ENCODE data around the gene MTFR1L.
"Not testable (repeated sequence)": the region's sequence is repeated elsewhere in the genome, so short reads cannot be mapped to it uniquely, and the experiment has no call there.

MTFR1L gene

GRCh38 chr1:25829046-25829445 lies 9.3 kb downstream of the MTFR1L start:
- DNase-seq: peak; percentile 9

- peak; percentile 72 for DNase-seq
Measured at GRCh38 chr1:25831569-25832196, 11.9 kb downstream of the MTFR1L start.

GRCh38 chr1:25832336-25833037 lies 12.7 kb downstream of the MTFR1L start:
- peak; percentile 17 for DNase-seq

- no peak for DNase-seq
Measured at GRCh38 chr1:25833158-25833557, 13.4 kb downstream of the MTFR1L start.

- no peak for DNase-seq
Measured at GRCh38 chr1:25834894-25835293, 15.1 kb downstream of the MTFR1L start.

GRCh38 chr1:25836695-25837094 lies 16.9 kb downstream of the MTFR1L start:
- DNase-seq: no peak

GRCh38 chr1:25837262-25837875 lies 17.6 kb downstream of the MTFR1L start:
- peak; percentile 37 for DNase-seq

GRCh38 chr1:25839808-25840207 lies 20.1 kb downstream of the MTFR1L start:
- not testable (repeated sequence) for DNase-seq

- no peak for DNase-seq
Measured at GRCh38 chr1:25843483-25843882, 23.7 kb downstream of the MTFR1L start.

- no peak for DNase-seq
Measured at GRCh38 chr1:25844536-25845337, 25.0 kb downstream of the MTFR1L start.

GRCh38 chr1:25845664-25846063 lies 25.9 kb downstream of the MTFR1L start:
- no peak for DNase-seq

GRCh38 chr1:25847929-25848328 lies 28.2 kb downstream of the MTFR1L start:
- DNase-seq: no peak

- DNase-seq: no peak
Measured at GRCh38 chr1:25848531-25848930, 28.8 kb downstream of the MTFR1L start.

- DNase-seq: peak; percentile 74
Measured at GRCh38 chr1:25854554-25854953, 34.8 kb downstream of the MTFR1L start.

GRCh38 chr1:25856856-25857255 lies 37.1 kb downstream of the MTFR1L start:
- no peak for DNase-seq

GRCh38 chr1:25858494-25858893 lies 38.7 kb downstream of the MTFR1L start:
- peak; percentile 23 for DNase-seq

- DNase-seq: peak; percentile 97
Measured at GRCh38 chr1:25858906-25859789, 39.4 kb downstream of the MTFR1L start, which contains the start of gene AUNIP. TSS of gene AUNIP (minus strand) at chr1:25859457. CDS start at chr1:25859357, 100 bp downstream.

GRCh38 chr1:25861316-25862286 lies 41.8 kb downstream of the MTFR1L start:
- DNase-seq: peak; percentile 94

- DNase-seq: no peak
Measured at GRCh38 chr1:25862785-25863485, 43.2 kb downstream of the MTFR1L start.

Measured in hematopoietic multipotent progenitor cell treated with erythropoietin and hydrocortisone succinate and interleukin-3 and kit ligand, for 4 days (in vitro differentiated cells).